22Rv1 (cell line): ENCODE measurements around the gene CHI3L2.

Source experiments
- CTCF ChIP-seq: fragments of 450-650 bp; IDR thresholded peaks from 2 replicates; pipeline ENCODE4 v1.5.1; 2017; ENCODE audit warnings: mild to moderate bottlenecking
- ZFX ChIP-seq: fragments of 450-650 bp; IDR thresholded peaks from 2 replicates; pipeline ENCODE4 v1.6.1; 2017; ENCODE audit warnings: antibody characterized with exemption, borderline replicate concordance

- no peak for TF ChIP-seq CTCF
- TF ChIP-seq ZFX = no peak
These were observed 15.6 kb upstream of the CHI3L2 start for GRCh38 chr1:111211921-111212320.
